H9 (cell line): ENCODE results near the gene OR52B4. TPM values are rescaled to one million over a fixed set of nuclear protein-coding genes. Genes with fewer than 3 reads are reported as not detected.
"Not testable (repeated sequence)": the region's sequence is repeated elsewhere in the genome, so short reads cannot be mapped to it uniquely, and the experiment has no call there.

Source experiments
- DNase-seq: peaks from one replicate; pipeline ENCODE4 v3.0.0-alpha.2; 2017
- H2AFZ ChIP-seq: one replicate; pipeline ENCODE4 v1.6.1; 2013; ENCODE audit warnings: mild to moderate bottlenecking, low read length, control low read depth, moderate library complexity
- H2AK5ac ChIP-seq: 2 replicates; pipeline ENCODE4 v1.6.1; 2013; ENCODE audit warnings: low read length, control low read depth, mixed read lengths; ENCODE audit not compliant: insufficient read length
- H2BK120ac ChIP-seq: one replicate; pipeline ENCODE4 v1.6.1; 2013; ENCODE audit warnings: low read depth, mild to moderate bottlenecking, low read length, control low read depth, inconsistent platforms; ENCODE audit not compliant: poor library complexity, severe bottlenecking
- H2BK12ac ChIP-seq: 2 replicates; pipeline ENCODE4 v1.6.1; 2013; ENCODE audit warnings: low read length, control low read depth, mixed read lengths, low read depth; ENCODE audit not compliant: insufficient read length
- H2BK15ac ChIP-seq: 2 replicates; pipeline ENCODE4 v1.6.1; 2013; ENCODE audit warnings: low read depth, low read length, control low read depth
- H2BK20ac ChIP-seq: one replicate; pipeline ENCODE4 v1.6.1; 2013; ENCODE audit warnings: low read depth, mild to moderate bottlenecking, low read length, control low read depth, inconsistent platforms; ENCODE audit not compliant: poor library complexity, severe bottlenecking
- H2BK5ac ChIP-seq: 2 replicates; pipeline ENCODE4 v1.6.1; 2013; ENCODE audit warnings: low read length, control low read depth, mixed read lengths; ENCODE audit not compliant: insufficient read length
- H3K14ac ChIP-seq: 2 replicates; pipeline ENCODE4 v1.6.1; 2013; ENCODE audit warnings: low read length, control low read depth; ENCODE audit not compliant: insufficient read depth
- H3K18ac ChIP-seq: 2 replicates; pipeline ENCODE4 v1.6.1; 2013; ENCODE audit warnings: low read depth, mild to moderate bottlenecking, mixed read lengths, low read length, control low read depth; ENCODE audit not compliant: insufficient read length
- H3K23ac ChIP-seq: 2 replicates; pipeline ENCODE4 v1.6.1; 2013; ENCODE audit warnings: low read length, control low read depth, mixed read lengths, low read depth; ENCODE audit not compliant: insufficient read length
- H3K23me2 ChIP-seq: 2 replicates; pipeline ENCODE4 v1.6.1; 2013; ENCODE audit warnings: low read depth, mild to moderate bottlenecking, mixed read lengths, low read length, control low read depth; ENCODE audit not compliant: insufficient read length, poor library complexity, severe bottlenecking
- H3K27ac ChIP-seq: 2 replicates; pipeline ENCODE4 v1.5.1; 2013; ENCODE audit warnings: low read length, control low read depth, mixed read lengths, low read depth; ENCODE audit not compliant: insufficient read length
- H3K27me3 ChIP-seq: 2 replicates; pipeline ENCODE4 v1.6.1; 2013; ENCODE audit warnings: low read length, control low read depth, inconsistent platforms; ENCODE audit not compliant: insufficient read depth
- H3K4ac ChIP-seq: 2 replicates; pipeline ENCODE4 v1.6.1; 2013; ENCODE audit warnings: low read depth, mild to moderate bottlenecking, control low read depth, inconsistent platforms, low read length, moderate library complexity
- H3K4me1 ChIP-seq: 2 replicates; pipeline ENCODE4 v1.6.1; 2013; ENCODE audit warnings: low read length, control low read depth, inconsistent platforms; ENCODE audit not compliant: insufficient read depth
- H3K4me2 ChIP-seq: 2 replicates; pipeline ENCODE4 v1.6.1; 2013; ENCODE audit warnings: low read length, control low read depth, mixed read lengths; ENCODE audit not compliant: insufficient read length, insufficient read depth
- H3K56ac ChIP-seq: 2 replicates; pipeline ENCODE4 v1.6.1; 2013; ENCODE audit warnings: low read depth, mild to moderate bottlenecking, mixed read lengths, low read length, control low read depth; ENCODE audit not compliant: insufficient read length
- H3K79me1 ChIP-seq: 2 replicates; pipeline ENCODE4 v1.6.1; 2013; ENCODE audit warnings: low read depth, mild to moderate bottlenecking, moderate library complexity, low read length, control low read depth, inconsistent platforms; ENCODE audit not compliant: insufficient read depth, poor library complexity, severe bottlenecking
- H3K79me2 ChIP-seq: 2 replicates; pipeline ENCODE4 v1.6.1; 2013; ENCODE audit warnings: low read length, control low read depth, inconsistent platforms; ENCODE audit not compliant: insufficient read depth
- H3K9ac ChIP-seq: 2 replicates; pipeline ENCODE4 v1.6.1; 2013; ENCODE audit warnings: low read length, control low read depth, mixed read lengths; ENCODE audit not compliant: insufficient read length; ENCODE audit errors: extremely low read depth
- H3K9me3 ChIP-seq: one replicate; pipeline ENCODE4 v1.6.1; 2013; ENCODE audit warnings: low read depth, low read length, inconsistent platforms; ENCODE audit not compliant: control insufficient read depth
- H3T11ph ChIP-seq: one replicate; pipeline ENCODE4 v1.6.1; 2013; ENCODE audit warnings: mild to moderate bottlenecking, low read length, control low read depth, inconsistent platforms
- H4K20me1 ChIP-seq: one replicate; pipeline ENCODE4 v1.6.1; 2013; ENCODE audit not compliant: control insufficient read depth, insufficient read length, insufficient read depth
- H4K5ac ChIP-seq: 2 replicates; pipeline ENCODE4 v1.6.1; 2013; ENCODE audit warnings: low read depth, mild to moderate bottlenecking, mixed read lengths, low read length, control low read depth; ENCODE audit not compliant: insufficient read length
- H4K8ac ChIP-seq: replicated peaks from 2 replicates; pipeline ENCODE4 v1.6.1; 2013; ENCODE audit warnings: low read length, control low read depth, mixed read lengths, low read depth; ENCODE audit not compliant: insufficient read length
- H4K91ac ChIP-seq: 2 replicates; pipeline ENCODE4 v1.6.1; 2013; ENCODE audit warnings: low read depth, mild to moderate bottlenecking, moderate library complexity, mixed read lengths, low read length, control low read depth; ENCODE audit not compliant: insufficient read length
- H3K27ac Mint-ChIP-seq, 3 experiments: 2 replicates in 2 of 3; 3 replicates in 1 of 3; pipeline ENCODE4 v1.8.0; 2020 to 2021; ENCODE audit warnings: mixed read lengths in 3 of 3, mild to moderate bottlenecking in 1 of 3, moderate library complexity in 1 of 3
- H3K27me3 Mint-ChIP-seq: 2 replicates; pipeline ENCODE4 v1.8.0; 2021; ENCODE audit warnings: low read depth, mild to moderate bottlenecking, moderate library complexity, mixed read lengths
- H3K36me3 Mint-ChIP-seq, 3 experiments: 2 replicates in 2 of 3; 3 replicates in 1 of 3; pipeline ENCODE4 v1.8.0; 2020 to 2021; ENCODE audit warnings: low read depth in 3 of 3, mixed read lengths in 3 of 3; ENCODE audit not compliant: insufficient read depth in 1 of 3
- H3K4me1 Mint-ChIP-seq, 2 experiments: 2 replicates each; pipeline ENCODE4 v1.8.0; 2020; ENCODE audit warnings: mixed read lengths in 2 of 2
- H3K4me3 Mint-ChIP-seq, 2 experiments: 2 replicates in 1 of 2; 3 replicates in 1 of 2; pipeline ENCODE4 v1.8.0; 2020 to 2021; ENCODE audit warnings: mild to moderate bottlenecking in 2 of 2, mixed read lengths in 2 of 2, moderate library complexity in 1 of 2
- H3K9me3 Mint-ChIP-seq, 2 experiments: 2 replicates in 1 of 2; 3 replicates in 1 of 2; pipeline ENCODE4 v1.8.0; 2020; ENCODE audit warnings: mild to moderate bottlenecking in 2 of 2, mixed read lengths in 2 of 2, moderate library complexity in 1 of 2
- WGBS: extraction: QIAGEN DNeasy Blood & Tissue Kit; methylation state at CpG from one replicate; pipeline ENCODE4 v1.1.7; 2013; ENCODE audit warnings: missing lambda C conversion rate, low lambda C conversion rate, mixed read lengths; ENCODE audit not compliant: insufficient read length; ENCODE audit errors: extremely low coverage; 5-methylcytosine and 5-hydroxymethylcytosine counted together
- total RNA-seq: library from RNA; stranded (reverse); gene quantifications from 2 replicates; pipeline ENCODE4 v1.2.1, GENCODE V29; 2021
- TF ChIP-seq, protein P1 (sequence below): fragments of 200-600 bp; sonication (generic); conservative IDR thresholded peaks from 3 replicates; pipeline ENCODE4 v1.8.0; 2021; ENCODE audit warnings: antibody characterized with exemption, mild to moderate bottlenecking

The OR52B4 gene
- total RNA-seq, 1 experiment from 2014 or later: not detected

DNA sequence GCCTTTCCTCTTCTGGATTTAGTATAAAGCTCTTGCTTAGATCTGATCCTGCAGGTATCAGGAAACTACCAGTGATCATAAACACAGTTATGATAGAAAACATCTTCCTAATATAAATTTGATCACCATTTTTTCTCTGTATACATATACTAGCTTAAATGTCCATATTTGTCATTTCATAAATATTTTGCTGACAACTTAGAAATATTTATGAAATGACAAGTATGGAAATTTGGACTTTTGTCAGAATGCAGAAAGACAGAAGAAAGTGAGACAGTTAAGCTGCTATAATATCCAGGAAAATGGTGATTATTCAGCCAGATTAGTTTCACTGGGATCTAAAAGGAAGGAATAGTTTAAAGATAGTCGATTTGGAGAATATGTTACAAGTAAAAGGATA, 48.1 kb upstream of the OR52B4 start:
- no peak overlapping the region for H3K4ac ChIP-seq

DNA sequence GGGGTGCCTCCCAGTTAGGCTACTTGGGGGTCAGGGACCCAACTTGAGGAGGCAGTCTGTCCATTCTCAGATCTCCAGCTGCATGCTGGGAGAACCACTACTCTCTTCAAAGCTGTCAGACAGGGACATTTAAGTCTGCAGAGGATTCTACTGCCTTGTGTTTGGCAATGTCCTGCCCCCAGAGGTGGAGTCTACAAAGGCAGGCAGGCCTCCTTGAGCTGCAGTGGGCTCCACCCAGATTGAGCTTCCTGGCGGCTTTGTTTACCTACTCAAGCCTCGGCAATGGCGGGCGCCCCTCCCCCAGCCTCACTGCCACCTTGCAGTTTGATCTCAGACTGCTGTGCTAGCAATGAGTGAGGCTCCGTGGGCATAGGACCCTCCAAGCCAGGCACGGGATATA, 38.0 kb upstream of the OR52B4 start:
- not testable (repeated sequence) for H3K56ac ChIP-seq, H3K4me3 Mint-ChIP-seq, H3K9me3 ChIP-seq, H2AFZ ChIP-seq, H3K14ac ChIP-seq, DNase-seq, H4K91ac ChIP-seq, H3K18ac ChIP-seq, H4K20me1 ChIP-seq, H3K27ac ChIP-seq, H2BK15ac ChIP-seq, H3K27me3 ChIP-seq, H3K4me1 Mint-ChIP-seq, H3K9ac ChIP-seq, H2BK12ac ChIP-seq, H4K5ac ChIP-seq, H2BK20ac ChIP-seq, H3K23me2 ChIP-seq, H3K27ac Mint-ChIP-seq, H3K4ac ChIP-seq, H3K79me2 ChIP-seq, H3T11ph ChIP-seq, H3K23ac ChIP-seq, H3K36me3 Mint-ChIP-seq, H3K4me2 ChIP-seq, H3K79me1 ChIP-seq, H2AK5ac ChIP-seq, H3K4me1 ChIP-seq, H2BK120ac ChIP-seq, H4K8ac ChIP-seq, H2BK5ac ChIP-seq
- no CpG with 5 or more reads among the region's 6 CpGs for WGBS
- Mint-ChIP-seq H3K27me3 (peaks cover 13% of the 10 kb centered on the region), H3K9me3 (peaks cover 44 to 53% of the 10 kb centered on the region in 2 experiments)

More for the DNA sequence above, 48.1 kb upstream of the OR52B4 start:
- Histone ChIP-seq H2BK12ac (no peak overlapping the region), H3K14ac (no peak overlapping the region), H3K79me2 (no peaks in the 10 kb centered on the region), H3K23me2 (no peaks in the 10 kb centered on the region), H3K79me1 (no peaks in the 10 kb centered on the region), H2AFZ (no peak overlapping the region), H3K4me1 (no peaks in the 10 kb centered on the region), H3T11ph (no peak overlapping the region), H3K23ac (no peak overlapping the region), H3K4me2 (no peak overlapping the region), H4K20me1 (no peaks in the 10 kb centered on the region), H4K5ac (no peak overlapping the region), H2AK5ac (no peak overlapping the region), H2BK5ac (no peak overlapping the region), H3K56ac (no peak overlapping the region), H2BK120ac (no peak overlapping the region), H4K91ac (no peak overlapping the region), H3K27me3 (no peaks in the 10 kb centered on the region), H4K8ac (no peak overlapping the region), H2BK20ac (no peak overlapping the region), H3K9me3 (no peaks in the 10 kb centered on the region), H3K18ac (no peak overlapping the region), H2BK15ac (no peak overlapping the region), H3K9ac (no peak overlapping the region), H3K27ac (no peak overlapping the region)
- Mint-ChIP-seq H3K9me3 (no peaks in the 10 kb centered on the region), H3K27ac (no peak overlapping the region), H3K27me3 (peaks cover 2% of the 10 kb centered on the region; the same call in 1 of the 2 replicates), H3K4me1 (no peaks in the 10 kb centered on the region), H3K4me3 (no peak overlapping the region), H3K36me3 (no peaks in the 10 kb centered on the region)
- DNase-seq: no peak
- TF ChIP-seq, protein P1, sequence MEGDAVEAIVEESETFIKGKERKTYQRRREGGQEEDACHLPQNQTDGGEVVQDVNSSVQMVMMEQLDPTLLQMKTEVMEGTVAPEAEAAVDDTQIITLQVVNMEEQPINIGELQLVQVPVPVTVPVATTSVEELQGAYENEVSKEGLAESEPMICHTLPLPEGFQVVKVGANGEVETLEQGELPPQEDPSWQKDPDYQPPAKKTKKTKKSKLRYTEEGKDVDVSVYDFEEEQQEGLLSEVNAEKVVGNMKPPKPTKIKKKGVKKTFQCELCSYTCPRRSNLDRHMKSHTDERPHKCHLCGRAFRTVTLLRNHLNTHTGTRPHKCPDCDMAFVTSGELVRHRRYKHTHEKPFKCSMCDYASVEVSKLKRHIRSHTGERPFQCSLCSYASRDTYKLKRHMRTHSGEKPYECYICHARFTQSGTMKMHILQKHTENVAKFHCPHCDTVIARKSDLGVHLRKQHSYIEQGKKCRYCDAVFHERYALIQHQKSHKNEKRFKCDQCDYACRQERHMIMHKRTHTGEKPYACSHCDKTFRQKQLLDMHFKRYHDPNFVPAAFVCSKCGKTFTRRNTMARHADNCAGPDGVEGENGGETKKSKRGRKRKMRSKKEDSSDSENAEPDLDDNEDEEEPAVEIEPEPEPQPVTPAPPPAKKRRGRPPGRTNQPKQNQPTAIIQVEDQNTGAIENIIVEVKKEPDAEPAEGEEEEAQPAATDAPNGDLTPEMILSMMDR: no peak
- WGBS: 100% methylated on average over 1 of the region's 1 CpG
